Endothelial cell (in vitro differentiated cells): ENCODE data around the gene KIF27. TPM values are rescaled to one million over a fixed set of nuclear protein-coding genes. Genes with fewer than 3 reads are reported as not detected.
A peak's percentile ranks its signal among the peaks of the same experiment; 100 is the strongest.

ENCODE experiments used
- DNase-seq: peaks from one replicate; pipeline ENCODE4 v3.0.0; 2021; ENCODE audit warnings: low spot score
- H3K27ac Mint-ChIP-seq: one replicate; pipeline ENCODE4 v1.8.0; 2021; ENCODE audit warnings: mixed read lengths, inconsistent platforms; ENCODE audit not compliant: unreplicated experiment
- H3K27me3 Mint-ChIP-seq: one replicate; pipeline ENCODE4 v1.8.0; 2021; ENCODE audit warnings: mild to moderate bottlenecking, moderate library complexity, mixed read lengths, inconsistent platforms; ENCODE audit not compliant: unreplicated experiment
- H3K36me3 Mint-ChIP-seq: one replicate; pipeline ENCODE4 v1.8.0; 2021; ENCODE audit warnings: mild to moderate bottlenecking, low read depth, mixed read lengths, inconsistent platforms; ENCODE audit not compliant: unreplicated experiment
- H3K4me1 Mint-ChIP-seq: one replicate; pipeline ENCODE4 v1.8.0; 2021; ENCODE audit warnings: mild to moderate bottlenecking, mixed read lengths, inconsistent platforms; ENCODE audit not compliant: unreplicated experiment
- H3K4me3 Mint-ChIP-seq: one replicate; pipeline ENCODE4 v1.8.0; 2021; ENCODE audit warnings: mild to moderate bottlenecking, mixed read lengths, inconsistent platforms; ENCODE audit not compliant: unreplicated experiment
- H3K9me3 Mint-ChIP-seq: one replicate; pipeline ENCODE4 v1.8.0; 2021; ENCODE audit warnings: mixed read lengths, inconsistent platforms; ENCODE audit not compliant: unreplicated experiment
- CTCF ChIP-seq: fragments of 200-600 bp; sonication (generic); IDR thresholded peaks from one replicate; pipeline ENCODE4 v1.5.0; 2021; ENCODE audit warnings: antibody characterized with exemption; ENCODE audit not compliant: unreplicated experiment
- total RNA-seq: library from RNA; stranded (reverse); fragmentation: NEBNext Ultra II Directional; extraction: Animal tissue kit (Norgen Biotek cat#: 25700); gene quantifications from one replicate; pipeline ENCODE4 v1.2.1, GENCODE V29; 2021; ENCODE audit not compliant: unreplicated experiment

Gene KIF27
- total RNA-seq, 1 donor from 2014 or later = 6.5 TPM

GRCh38 chr9:83940590-83941303, 19.5 kb upstream of the KIF27 start:
- Mint-ChIP-seq H3K36me3 (peaks cover 3% of the 10 kb centered on the region), H3K4me3 (no peak overlapping the region), H3K27me3 (no peaks in the 10 kb centered on the region), H3K27ac (no peak overlapping the region), H3K4me1 (no peaks in the 10 kb centered on the region), H3K9me3 (no peaks in the 10 kb centered on the region)
- no peak for TF ChIP-seq CTCF
- no peak for DNase-seq

- peak; percentile 43 for DNase-seq
- Mint-ChIP-seq H3K9me3 (no peaks in the 10 kb centered on the region), H3K27me3 (peaks cover 1% of the 10 kb centered on the region), H3K4me1 (peaks cover 20% of the 10 kb centered on the region), H3K36me3 (no peaks in the 10 kb centered on the region), H3K27ac (no peak overlapping the region), H3K4me3 (no peak overlapping the region)
- peak; percentile 86 for TF ChIP-seq CTCF
These were observed 16.7 kb upstream of the KIF27 start for GRCh38 chr9:83937861-83938455.

GRCh38 chr9:83936523-83936922, 15.3 kb upstream of the KIF27 start:
- no peak for DNase-seq
- Mint-ChIP-seq H3K4me3 (no peak overlapping the region), H3K27ac (no peak overlapping the region), H3K9me3 (no peaks in the 10 kb centered on the region), H3K27me3 (peaks cover 1% of the 10 kb centered on the region), H3K4me1 (peaks cover 22% of the 10 kb centered on the region), H3K36me3 (no peaks in the 10 kb centered on the region)
- no peak for TF ChIP-seq CTCF

- Mint-ChIP-seq H3K36me3 (no peaks in the 10 kb centered on the region), H3K27me3 (peaks cover 1% of the 10 kb centered on the region), H3K4me3 (no peak overlapping the region), H3K9me3 (no peaks in the 10 kb centered on the region), H3K27ac (peak overlapping the region; percentile 76), H3K4me1 (peaks cover 25% of the 10 kb centered on the region)
- no peak for DNase-seq
- TF ChIP-seq CTCF = no peak
These were observed 14.2 kb upstream of the KIF27 start for GRCh38 chr9:83935276-83935935.
